ENCODE results near the gene SV2A.

The SV2A gene

DNA sequence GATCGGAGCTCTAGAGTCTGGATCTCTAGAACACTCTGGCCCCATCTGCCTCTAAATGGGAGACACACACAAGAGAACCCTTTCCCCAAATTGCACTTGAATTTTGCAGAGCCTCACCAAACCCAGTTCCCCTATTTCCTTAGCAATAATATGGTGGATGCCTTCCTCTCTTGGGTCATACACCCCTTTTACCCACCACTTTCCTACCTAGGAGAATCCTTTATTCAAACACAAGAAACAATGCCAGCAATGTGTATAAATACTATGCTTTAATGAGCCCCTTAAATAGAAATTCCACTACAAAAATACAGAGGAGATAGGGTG, 10.7 kb upstream of the SV2A start:
- DNase-seq, result no peak

DNA sequence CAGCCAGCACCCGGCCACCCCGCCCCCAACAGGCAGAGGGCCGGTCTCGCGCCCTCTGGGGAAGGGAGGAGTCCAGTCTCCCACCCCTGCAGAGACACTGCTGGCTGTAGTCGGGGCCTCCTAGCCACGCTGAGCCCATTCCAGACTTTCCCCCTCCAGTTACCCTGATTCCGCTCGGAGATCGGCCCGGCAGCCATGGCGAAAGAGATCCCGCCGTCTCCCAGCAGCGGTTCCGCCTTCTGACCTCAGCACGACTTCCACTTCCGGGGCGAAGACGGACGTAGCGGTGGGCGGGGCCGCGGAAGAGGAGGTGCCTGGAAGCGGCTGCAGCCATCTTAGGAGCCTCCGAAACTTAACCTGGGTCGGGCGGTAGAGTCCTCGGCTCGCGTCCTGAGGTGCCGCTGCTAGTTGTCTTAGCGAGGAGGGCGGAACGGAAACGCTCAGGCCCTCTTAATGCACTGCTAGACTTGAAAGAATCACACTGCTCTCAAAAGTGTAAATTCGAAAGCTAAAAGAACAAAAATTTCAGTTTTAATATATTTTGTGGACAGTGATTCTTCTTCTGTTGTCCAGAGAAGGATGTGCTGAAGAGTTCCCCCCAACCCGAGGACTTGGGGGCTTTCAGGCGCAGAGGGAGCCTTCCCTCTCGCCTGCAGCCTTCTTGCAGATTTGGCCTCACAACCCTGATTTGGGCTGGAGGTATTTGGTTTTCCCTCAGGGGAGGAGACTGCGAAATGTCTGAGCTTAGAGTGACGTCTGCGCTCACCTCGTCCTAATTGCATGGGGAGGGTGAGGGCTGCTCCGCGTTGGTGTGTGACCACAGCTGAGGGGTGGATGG, 10.1 kb upstream of the SV2A start, which contains the start of gene SF3B4:
Gene SF3B4, minus strand, starts transcription at position 241 of the 838 bp plus-strand sequence. Its CDS starts 44 bp downstream, at position 197.
- DNase-seq, result peak; percentile 94

DNA sequence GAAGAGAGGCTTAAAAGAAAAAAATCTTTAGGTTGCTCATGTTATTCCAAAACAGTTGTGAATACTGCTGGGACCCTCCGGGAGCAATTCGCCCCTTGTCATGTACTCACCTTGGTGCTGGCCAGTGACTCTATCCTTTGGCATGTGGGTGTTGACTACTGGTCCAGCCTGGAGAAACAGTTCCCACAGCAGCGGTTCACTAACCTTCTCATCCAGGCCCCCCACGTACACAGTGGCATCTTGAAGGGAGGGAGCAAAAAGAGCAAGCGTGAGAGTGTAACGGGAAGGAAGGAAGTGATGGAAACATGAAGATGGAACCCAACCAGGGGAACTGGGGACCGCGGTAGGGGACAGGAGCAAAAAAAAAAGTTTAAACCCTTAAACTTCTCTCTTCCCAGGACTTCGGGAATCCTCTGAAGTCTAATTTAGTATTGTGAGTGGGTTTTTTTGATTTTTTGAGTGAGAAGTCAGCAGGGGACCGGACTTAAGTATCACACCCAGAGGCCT, 9.5 kb upstream of the SV2A start:
- DNase-seq, result no peak

DNA sequence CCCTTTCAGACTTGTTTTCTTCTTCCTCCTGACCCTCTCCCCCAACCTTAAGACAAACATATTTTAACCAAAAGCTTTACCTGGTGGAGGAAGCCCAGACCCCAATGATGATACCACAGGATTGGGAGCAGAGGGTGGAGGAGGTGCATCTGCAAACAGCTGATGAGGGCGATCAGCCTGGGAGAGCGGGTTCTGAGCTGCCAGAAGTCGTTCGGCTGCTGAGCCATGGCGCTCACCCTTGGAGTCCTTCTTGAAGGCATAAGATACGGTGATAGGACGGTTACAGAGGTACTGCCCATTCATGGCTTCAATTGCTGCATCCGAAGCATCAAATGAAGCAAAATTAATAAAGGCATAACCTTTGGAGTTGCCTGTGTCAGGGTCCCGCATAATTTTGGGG, 8.7 kb upstream of the SV2A start:
- DNase-seq, result no peak

DNA sequence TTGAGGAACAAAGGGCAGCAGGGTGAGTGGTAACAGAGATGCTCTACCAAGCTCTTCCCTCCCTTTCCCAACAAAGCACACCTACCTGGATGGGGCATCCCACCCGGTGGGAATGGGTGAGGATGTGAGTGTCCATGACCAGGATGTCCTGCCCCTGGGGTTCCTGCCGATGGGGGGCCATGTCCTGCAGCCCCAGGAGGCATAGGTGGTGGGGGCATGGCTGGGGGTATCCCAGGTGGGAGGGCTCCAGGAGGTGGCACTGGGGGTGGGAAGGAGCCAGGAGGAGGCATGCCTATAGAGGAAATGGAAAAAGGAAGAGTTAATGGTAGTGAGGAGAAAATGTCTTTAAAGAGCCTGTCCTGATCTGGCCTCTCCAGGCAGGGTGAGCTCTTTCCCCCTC, 8.1 kb upstream of the SV2A start:
- no peak for DNase-seq

DNA sequence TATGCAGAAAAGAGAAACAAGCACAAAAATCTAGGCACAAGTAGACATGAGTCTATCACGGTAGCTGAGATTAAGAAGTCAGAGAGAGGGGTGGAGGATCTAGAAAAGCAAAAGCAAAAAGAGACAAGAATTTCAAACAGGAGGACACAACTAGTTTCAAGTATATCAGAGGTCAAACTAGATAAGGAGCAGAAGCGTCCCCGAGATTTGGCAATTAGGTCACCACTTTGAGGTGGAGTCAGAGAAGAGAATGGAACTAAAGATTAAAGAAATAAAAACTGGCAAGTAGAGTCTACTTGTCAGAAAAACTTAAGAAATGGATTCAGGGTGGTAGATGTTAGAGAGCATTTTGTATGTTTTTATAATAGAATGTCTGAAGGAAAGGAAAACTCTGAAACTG, 7.7 kb upstream of the SV2A start:
- DNase-seq, result no peak

DNA sequence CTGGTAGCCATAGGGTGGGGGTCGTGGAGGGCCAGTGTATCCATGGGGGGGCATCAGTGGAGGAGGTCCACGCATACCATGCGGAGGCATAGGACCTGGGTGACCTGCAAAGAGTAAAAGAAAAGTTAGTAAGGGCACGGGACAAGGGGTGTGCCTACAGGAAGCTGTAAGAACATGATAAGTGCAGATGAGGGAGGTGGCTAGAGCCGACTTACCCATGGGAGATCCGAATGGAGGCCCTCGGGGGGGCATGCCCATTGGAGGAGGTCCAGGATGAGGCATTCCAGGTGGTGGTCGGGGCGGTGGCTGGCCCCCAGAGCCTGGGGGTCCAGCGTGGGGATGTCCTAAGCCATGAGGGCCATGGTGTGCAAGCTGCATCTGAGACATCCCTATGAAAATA, 6.0 kb upstream of the SV2A start:
- no peak for DNase-seq

DNA sequence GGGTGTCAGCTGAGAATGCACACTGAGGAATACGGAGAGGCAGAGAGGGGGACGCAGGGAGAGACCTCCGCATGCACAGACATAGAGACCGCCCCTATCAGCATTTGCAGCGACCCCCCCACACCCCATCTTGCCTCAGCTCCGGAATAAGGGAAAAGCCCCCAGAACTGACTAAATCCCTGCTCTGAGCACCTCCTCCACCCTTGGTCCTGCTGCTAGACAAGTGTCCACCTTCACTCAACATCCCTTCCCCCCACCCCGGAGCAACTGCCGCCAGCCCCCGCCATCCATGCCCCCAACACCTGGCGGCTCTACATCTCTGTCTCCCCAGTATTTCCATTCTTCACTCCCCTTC, 769 bp downstream of the SV2A start:
- no peak for DNase-seq

- no peak for DNase-seq
Measured at GRCh38 chr1:149916193-149916897, 1.3 kb downstream of the SV2A start.

DNA sequence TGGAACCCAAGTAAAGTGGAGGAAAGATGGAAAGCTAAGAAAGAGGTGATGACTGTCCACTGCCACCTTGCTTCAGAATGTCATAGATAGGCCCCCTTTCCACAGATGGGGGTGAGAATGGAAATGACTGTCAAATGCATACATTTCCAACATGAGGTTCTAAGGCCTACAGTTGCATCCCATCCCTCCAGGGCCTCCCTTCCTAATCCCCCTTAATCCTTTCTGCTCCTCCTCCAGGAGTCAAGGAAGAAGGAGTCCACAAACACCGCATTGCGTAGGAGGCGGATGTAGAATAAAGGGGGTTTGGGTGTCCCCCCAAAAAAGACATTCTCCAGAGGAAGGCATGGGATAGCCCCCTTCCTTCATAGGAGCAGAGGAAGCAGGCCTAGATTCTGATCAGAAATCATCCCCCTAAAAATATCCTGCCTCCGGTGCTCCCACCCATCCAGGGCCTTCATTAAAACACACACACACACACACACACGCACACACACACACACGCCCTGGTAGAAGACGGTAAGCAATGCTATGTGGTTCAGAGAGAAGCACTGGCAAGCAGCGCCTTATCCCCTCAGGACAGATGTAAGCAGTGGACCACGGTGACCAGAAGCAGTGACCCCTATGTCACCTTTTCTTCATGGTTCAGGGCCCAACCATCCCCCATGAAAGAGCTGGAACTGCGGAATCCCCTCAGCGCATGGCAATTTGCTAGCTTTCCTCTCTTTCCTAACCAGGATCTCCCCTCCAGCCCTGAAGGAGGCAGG, 2.0 kb downstream of the SV2A start:
- DNase-seq, result no peak

DNA sequence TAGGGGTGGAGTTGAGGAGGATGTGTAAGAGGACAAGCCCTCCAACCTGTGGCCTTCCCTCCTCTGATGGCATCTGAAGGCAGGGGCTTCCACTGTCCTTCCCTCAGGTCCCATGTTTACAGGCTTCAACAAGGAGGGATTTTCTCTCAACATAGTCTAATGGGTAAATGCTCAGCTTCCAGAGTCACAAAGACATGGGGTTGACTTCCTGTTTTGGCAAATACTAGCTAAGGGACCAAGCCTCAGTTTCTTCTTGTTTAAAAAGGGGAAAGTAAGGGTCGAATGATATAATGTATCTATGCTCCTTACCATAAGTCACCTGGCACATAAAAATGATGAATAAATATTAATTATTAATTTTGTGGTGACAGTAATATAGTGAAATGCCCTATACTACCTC, 3.1 kb downstream of the SV2A start:
- DNase-seq, result no peak

DNA sequence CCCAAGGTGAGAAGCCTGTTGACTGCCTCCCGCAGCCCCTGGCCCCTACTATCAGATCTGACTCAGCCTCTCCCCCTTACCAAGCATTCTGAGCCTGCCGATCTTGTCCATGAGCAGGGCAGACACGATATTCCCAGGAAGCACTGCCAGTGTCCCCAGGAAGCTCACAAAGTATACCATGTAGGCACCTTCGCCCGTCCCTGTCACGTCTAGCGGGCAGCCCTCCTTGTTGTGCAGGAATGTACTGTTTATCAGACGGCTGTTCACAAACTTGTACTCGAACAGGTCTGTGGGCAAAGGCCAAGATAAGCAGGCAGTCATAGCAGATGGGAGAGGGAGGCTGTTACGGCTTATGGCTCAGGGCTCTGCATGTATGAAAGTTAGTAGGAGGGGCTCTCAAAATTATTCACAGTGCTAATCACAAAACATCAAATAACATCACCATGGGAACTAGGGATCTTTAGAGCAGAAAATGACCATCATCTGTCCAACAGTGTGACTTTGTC, 11.0 kb downstream of the SV2A start:
- no peak for DNase-seq

GRCh38 chr1:149903836-149904491, 13.7 kb downstream of the SV2A start:
- DNase-seq, result no peak

GRCh38 chr1:149899460-149900284, 18.0 kb downstream of the SV2A start, which contains the start of gene BOLA1:
Gene BOLA1, plus strand, starts transcription at chr1:149899568. Its CDS starts 492 bp downstream, at chr1:149900060.
- DNase-seq, result peak; percentile 81

GRCh38 chr1:149896575-149896974, 21.1 kb downstream of the SV2A start:
- no peak for DNase-seq

DNA sequence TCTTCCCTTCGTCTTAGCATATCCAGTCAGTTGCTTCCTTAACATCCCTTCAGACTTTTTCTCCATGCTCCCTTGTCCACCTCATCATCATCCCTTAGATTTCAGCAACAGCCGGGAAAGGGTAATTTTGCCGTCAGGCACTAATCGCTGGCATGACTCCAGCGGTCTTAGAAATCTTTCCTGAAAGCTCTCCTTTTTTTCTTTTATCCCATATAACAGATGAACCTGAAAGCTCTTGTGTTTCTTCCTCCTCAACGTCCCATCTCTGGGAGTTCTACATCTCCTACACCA, 28.7 kb downstream of the SV2A start:
- no peak for DNase-seq

- DNase-seq, result peak; percentile 83
Measured at GRCh38 chr1:149888247-149888998, 29.2 kb downstream of the SV2A start.

DNA sequence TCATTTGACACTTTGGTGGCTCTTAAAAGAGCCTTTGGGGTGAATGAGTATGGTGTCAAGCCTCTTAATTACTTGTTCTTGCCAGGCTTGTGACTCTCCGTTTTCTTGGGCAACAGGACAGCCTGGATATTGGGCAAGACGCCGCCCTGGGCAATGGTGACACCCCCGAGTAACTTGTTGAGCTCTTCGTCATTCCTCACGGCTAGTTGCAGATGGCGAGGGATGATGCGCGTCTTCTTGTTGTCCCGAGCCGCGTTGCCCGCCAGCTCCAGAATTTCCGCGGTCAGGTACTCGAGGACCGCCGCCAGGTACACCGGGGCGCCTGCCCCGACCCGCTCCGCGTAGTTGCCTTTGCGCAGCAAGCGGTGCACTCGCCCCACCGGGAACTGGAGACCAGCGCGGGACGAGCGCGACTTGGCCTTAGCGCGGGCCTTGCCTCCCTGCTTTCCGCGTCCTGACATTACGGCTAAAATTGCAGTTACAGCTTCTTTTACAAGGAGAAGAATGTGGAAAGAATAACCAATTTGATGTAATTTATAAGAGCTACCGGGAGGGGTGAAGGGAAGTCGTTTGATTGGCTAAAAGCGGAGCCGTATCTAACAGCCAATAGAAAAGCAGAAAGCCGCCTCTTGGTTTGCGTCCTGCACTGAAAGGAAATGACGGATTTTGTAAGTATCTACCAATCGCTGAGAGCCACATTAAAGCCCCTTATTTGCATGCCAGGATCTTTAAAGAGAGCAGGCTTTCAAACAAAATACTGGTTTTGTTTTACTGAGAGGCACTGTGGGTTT, 30.0 kb downstream of the SV2A start:
- DNase-seq, result peak; percentile 97

- peak; percentile 37 for DNase-seq
Measured at GRCh38 chr1:149887196-149887455, 30.5 kb downstream of the SV2A start.

DNA sequence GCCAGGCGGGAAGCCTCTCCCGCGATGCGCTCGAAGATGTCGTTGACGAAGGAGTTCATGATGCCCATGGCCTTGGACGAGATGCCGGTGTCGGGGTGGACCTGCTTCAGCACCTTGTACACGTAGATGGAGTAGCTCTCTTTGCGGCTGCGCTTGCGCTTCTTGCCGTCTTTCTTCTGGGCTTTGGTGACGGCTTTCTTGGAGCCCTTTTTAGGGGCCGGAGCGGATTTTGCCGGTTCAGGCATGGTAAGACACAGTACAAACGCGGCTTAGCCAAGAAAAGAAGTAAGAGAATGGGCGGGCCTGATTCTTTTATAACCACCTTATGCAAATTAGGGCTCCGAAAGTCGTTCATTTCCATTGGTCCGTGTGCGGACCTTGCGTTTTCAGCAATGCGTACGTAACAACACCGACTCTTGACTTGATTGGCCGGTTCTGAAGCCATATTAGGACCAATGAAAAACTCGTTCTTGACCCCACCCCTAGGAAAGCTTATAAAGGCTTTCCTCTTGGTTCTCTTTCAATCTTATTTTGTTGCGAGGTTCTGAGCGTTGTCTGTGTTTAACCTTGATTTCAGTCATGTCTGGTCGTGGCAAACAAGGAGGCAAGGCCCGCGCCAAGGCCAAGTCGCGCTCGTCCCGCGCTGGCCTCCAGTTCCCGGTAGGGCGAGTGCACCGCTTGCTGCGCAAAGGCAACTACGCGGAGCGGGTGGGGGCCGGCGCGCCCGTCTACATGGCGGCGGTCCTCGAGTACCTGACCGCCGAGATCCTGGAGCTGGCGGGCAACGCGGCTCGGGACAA, 31.0 kb downstream of the SV2A start:
- DNase-seq, result peak; percentile 99
